GM18517 (cell line): ENCODE measurements around the gene DSEL.

Experiments used
- ATAC-seq: cut with Tn5 transposase; IDR thresholded peaks from one replicate; pipeline ENCODE4 v1.9.1; 2021; ENCODE audit warnings: mild to moderate bottlenecking, moderate library complexity; ENCODE audit not compliant: unreplicated experiment

The DSEL gene

DNA sequence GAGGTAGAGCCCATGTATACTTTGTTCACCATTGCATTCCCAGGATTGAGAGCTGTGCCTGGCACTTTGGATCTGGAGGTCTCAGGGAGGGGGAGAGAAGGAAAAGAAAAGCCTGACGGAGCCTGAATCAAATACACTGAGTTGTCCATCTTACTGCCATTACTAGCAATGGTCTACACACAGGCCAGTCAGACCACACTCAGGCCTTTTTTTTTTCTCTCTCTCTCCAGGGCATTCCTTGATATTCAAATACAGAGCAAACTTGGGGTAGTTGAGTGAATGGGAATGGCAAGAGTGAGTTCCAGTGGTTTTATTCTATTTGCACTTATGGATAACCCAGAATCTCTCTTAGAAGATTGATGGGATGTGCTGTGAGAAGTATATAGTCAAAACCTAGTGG is 11.8 kb downstream of the DSEL start:
- ATAC-seq, result no peak

DNA sequence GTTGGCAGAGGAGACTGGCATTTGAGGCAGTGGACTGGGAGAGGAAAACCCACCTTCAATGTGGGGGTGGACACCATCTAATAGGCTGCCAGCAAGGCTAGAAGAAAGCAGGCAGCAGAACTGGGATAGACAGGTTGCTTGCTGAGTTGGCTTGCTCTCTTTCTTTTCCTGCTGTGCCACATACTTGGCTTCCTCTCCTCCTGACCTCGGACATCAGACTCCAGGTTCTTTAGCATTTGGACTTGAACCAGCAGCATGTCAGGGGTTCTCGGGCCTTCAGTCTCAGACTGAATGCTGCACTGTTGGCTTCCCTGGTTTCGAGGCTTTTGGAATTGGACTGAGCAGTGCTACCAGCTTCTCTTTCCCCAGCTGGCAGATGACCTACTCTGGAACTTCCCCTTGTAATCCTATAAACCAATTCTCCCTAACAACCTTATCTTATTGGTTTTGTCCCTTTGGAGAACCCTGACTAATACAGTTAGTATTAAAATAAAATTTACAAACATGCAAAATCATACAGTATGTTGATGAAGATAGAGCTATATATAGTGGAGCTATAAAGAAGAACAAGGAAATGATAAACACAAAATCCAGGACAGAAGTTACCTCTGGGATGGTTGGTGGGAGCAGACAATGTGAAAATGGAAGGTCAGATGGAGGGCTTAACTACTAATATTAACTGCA is 15.9 kb downstream of the DSEL start:
- ATAC-seq, result no peak

GRCh38 chr18:67496469-67496868 is 20.1 kb downstream of the DSEL start:
- ATAC-seq, result no peak

DNA sequence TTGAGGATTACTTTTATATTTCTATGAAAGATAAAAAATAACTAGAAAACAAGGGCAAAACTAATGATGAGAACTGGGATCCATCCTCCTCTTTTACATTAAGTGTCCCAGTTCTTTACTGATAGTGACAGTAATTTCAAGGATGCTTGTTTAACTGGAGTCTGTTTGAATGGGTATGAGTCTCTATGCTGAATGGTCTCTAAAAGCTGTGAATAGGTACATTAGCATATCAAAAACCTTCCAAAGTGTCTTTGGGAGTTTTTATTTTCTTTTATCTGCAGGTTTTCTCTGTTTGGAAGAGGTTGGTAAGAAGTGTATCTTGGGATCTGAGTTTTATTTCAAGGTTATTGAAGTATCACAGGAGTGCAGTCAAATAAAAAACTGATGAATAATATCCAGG is 30.0 kb downstream of the DSEL start:
- ATAC-seq, result no peak

GRCh38 chr18:67485655-67486054 is 30.9 kb downstream of the DSEL start:
- no peak for ATAC-seq

- no peak for ATAC-seq
Observed at GRCh38 chr18:67484458-67484857, 32.1 kb downstream of the DSEL start.

DNA sequence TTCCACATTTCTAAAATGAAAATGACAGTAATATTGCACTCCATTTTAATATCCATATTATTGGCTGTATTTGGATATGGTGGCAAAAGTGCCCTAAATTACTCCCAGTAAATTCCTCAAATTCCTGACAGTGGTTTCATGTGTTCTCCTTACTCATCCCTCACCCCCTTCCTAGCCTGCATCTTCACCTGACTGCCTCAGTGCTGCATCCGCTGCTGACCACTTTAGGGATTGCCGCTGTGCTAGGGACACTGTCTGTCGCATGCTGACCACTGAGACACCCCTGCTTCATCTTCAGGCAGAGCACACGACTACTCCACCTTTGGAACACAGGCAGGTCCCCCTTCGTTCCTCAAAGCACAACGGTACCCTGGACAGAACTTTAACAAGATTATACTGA is 32.6 kb downstream of the DSEL start:
- no peak for ATAC-seq

- ATAC-seq, result no peak
Observed at GRCh38 chr18:67483237-67483636, 33.3 kb downstream of the DSEL start.

GRCh38 chr18:67478249-67478648 is 38.3 kb downstream of the DSEL start:
- no peak for ATAC-seq

GRCh38 chr18:67477522-67477921 is 39.0 kb downstream of the DSEL start:
- no peak for ATAC-seq

DNA sequence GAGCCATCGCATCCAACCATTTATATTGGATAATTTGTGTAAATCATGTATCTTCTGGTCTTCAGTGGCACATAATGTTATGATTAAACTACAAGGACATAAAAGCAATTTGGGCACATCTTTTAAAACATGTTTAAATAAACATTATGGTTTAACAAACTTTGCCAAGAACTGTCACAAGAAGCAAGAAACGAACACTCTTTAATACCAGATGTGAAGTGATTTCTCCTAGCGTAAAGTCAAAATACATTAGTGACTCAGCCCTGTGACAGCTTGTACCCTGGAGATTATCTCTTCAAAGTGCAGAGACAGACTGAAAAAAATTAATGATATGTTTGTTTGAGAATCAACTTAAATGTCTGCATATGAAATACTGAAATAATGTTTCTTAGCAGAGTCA is 39.9 kb downstream of the DSEL start:
- ATAC-seq, result no peak

DNA sequence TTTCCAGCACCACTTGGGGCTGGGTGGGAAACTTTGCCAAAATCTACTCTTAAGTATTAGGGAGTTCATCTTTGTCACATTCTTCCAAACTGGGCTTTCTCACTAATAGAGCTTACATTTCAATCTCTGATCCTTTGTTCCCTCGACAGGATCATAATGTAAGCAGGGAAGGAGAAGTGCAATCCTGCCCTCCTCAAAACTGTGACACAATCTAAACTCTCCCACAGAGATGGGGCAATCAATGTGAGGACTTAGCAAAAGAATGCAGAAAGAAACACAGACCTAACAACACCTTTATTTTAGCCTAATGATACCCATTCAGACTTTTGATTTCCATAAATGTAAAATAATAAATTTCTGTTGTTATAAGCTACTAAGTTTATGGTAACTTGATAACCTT is 40.8 kb downstream of the DSEL start:
- ATAC-seq, result no peak

DNA sequence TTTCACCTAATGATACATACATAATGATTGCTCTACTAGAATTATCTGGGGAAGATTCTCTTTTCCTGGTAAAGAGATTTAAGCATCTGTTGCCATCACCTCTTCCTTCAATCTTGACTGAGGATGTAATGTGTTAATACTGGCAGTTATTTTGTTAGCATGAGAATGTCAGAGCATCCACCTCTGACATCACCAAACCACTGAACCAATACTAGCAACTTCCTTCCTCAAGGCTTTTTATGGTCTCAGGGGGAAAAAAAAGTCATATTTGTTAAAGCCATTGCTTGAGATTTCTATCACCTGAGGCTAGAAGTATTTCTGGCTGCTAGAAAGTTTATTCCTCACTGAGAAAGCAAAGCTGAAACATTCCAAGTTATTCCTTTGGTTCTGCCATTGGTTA is 48.5 kb downstream of the DSEL start:
- no peak for ATAC-seq

DNA sequence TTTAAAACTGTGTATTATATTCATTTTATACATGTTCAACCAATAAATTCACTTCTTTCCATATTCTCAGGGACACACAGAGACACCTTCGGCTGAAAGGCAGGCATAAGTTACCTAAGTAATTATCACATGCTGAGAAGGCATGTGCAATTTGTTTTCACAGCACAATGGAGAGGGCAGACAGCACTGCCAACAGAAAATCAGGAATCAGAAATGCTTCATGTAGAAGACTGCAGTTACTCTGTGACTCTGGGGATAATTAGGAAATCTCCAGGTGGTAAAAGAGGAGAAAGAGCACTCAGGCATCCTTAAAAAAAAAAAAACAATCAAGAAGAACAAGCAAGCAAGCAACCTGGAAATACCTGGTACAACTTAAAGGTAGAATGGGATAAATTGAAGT is 49.3 kb downstream of the DSEL start:
- no peak for ATAC-seq

GRCh38 chr18:67464499-67464898 is 52.0 kb downstream of the DSEL start:
- no peak for ATAC-seq

- ATAC-seq, result no peak
Observed at GRCh38 chr18:67463829-67464228, 52.7 kb downstream of the DSEL start.

DNA sequence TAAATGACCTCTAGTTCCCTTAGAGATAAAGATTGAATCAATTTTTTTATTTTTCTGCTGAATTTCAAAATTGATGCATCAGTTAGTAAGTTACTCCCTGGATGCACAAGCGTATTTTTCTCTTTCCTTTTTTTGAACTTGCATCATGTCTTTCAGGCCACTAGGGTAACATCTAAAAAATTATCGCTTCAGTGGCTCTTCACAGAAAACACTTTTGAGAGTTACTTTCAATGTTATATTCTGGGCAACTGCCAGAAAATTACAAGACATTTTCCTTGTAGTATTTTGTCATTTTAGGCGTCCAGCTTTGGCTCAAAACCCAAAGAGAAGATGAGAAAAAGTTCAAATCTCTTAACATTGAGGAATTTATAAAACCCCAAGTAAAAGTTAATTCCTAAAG is 59.8 kb downstream of the DSEL start:
- ATAC-seq, result no peak
